BLaER1 (cell line): ENCODE measurements around the gene AP2B1.

Experiments used
- H3K27ac ChIP-seq: shearing (Covaris generic); formaldehyde crosslinking; 2 replicates; pipeline ENCODE4 v1.8.1; 2022
- H3K27me3 ChIP-seq: shearing (Covaris generic); formaldehyde crosslinking; 2 replicates; pipeline ENCODE4 v1.8.1; 2022
- H3K36me3 ChIP-seq: shearing (Covaris generic); formaldehyde crosslinking; 2 replicates; pipeline ENCODE4 v1.8.1; 2022
- H3K4me1 ChIP-seq: shearing (Covaris generic); formaldehyde crosslinking; 2 replicates; pipeline ENCODE4 v1.8.1; 2022
- H3K4me2 ChIP-seq: shearing (Covaris generic); formaldehyde crosslinking; 2 replicates; pipeline ENCODE4 v1.8.1; 2022
- H3K4me3 ChIP-seq: shearing (Covaris generic); formaldehyde crosslinking; 2 replicates; pipeline ENCODE4 v1.8.1; 2022
- H3K9ac ChIP-seq: shearing (Covaris generic); formaldehyde crosslinking; 2 replicates; pipeline ENCODE4 v1.8.1; 2022
- H3K9me3 ChIP-seq: shearing (Covaris generic); formaldehyde crosslinking; 2 replicates; pipeline ENCODE4 v1.8.1; 2022
- H4K20me1 ChIP-seq: shearing (Covaris generic); formaldehyde crosslinking; 2 replicates; pipeline ENCODE4 v1.8.1; 2022
- Cebpa-rat ChIP-seq: shearing (Covaris generic); IDR thresholded peaks from 2 replicates; pipeline ENCODE4 v1.8.1; 2022

The AP2B1 gene

GRCh38 chr17:35660902-35661301, 73.8 kb downstream of the AP2B1 start:
- Histone ChIP-seq H3K36me3 (peaks cover 93% of the 10 kb centered on the region), H3K9me3 (no peaks in the 10 kb centered on the region), H3K4me2 (no peak overlapping the region)

GRCh38 chr17:35664685-35665084, 77.6 kb downstream of the AP2B1 start:
- H3K9me3 ChIP-seq: no peaks in the 10 kb centered on the region

More at GRCh38 chr17:35660902-35661301, 73.8 kb downstream of the AP2B1 start:
- no peak overlapping the region for H3K27ac ChIP-seq
- no peak for TF ChIP-seq Cebpa-rat
- H3K4me3 ChIP-seq: no peak overlapping the region
- H4K20me1 ChIP-seq: 0 out of 2 replicates have a peak, but pooled peaks cover 11% of the 10 kb centered on the region
- no peaks in the 10 kb centered on the region for H3K27me3 ChIP-seq
- H3K4me1 ChIP-seq: no peaks in the 10 kb centered on the region
- no peak overlapping the region for H3K9ac ChIP-seq

GRCh38 chr17:35665662-35666061, 78.5 kb downstream of the AP2B1 start:
- Histone ChIP-seq H3K4me2 (no peak overlapping the region), H3K9me3 (no peaks in the 10 kb centered on the region), H3K27me3 (no peaks in the 10 kb centered on the region), H3K27ac (no peak overlapping the region), H3K9ac (no peak overlapping the region), H4K20me1 (0 out of 2 replicates have a peak, but pooled peaks cover 11% of the 10 kb centered on the region), H3K36me3 (peaks cover 90% of the 10 kb centered on the region), H3K4me3 (no peak overlapping the region), H3K4me1 (no peaks in the 10 kb centered on the region)
- TF ChIP-seq Cebpa-rat: no peak

More at GRCh38 chr17:35664685-35665084, 77.6 kb downstream of the AP2B1 start:
- Histone ChIP-seq H3K27ac (no peak overlapping the region), H3K9ac (no peak overlapping the region), H3K4me3 (no peak overlapping the region), H3K4me2 (no peak overlapping the region), H4K20me1 (0 out of 2 replicates have a peak, but pooled peaks cover 11% of the 10 kb centered on the region), H3K36me3 (peaks cover 90% of the 10 kb centered on the region), H3K27me3 (no peaks in the 10 kb centered on the region), H3K4me1 (no peaks in the 10 kb centered on the region)
- TF ChIP-seq Cebpa-rat: no peak

- no peaks in the 10 kb centered on the region for H3K9me3 ChIP-seq
- no peak overlapping the region for H3K4me2 ChIP-seq
- no peak overlapping the region for H3K9ac ChIP-seq
- H3K4me3 ChIP-seq: no peak overlapping the region
- H3K27ac ChIP-seq: no peak overlapping the region
- H3K4me1 ChIP-seq: no peaks in the 10 kb centered on the region
- TF ChIP-seq Cebpa-rat: no peak
- H3K27me3 ChIP-seq: no peaks in the 10 kb centered on the region
- H3K36me3 ChIP-seq: peaks cover 90% of the 10 kb centered on the region
- H4K20me1 ChIP-seq: 0 out of 2 replicates have a peak, but pooled peaks cover 11% of the 10 kb centered on the region
Observed at GRCh38 chr17:35666070-35666469, 78.9 kb downstream of the AP2B1 start.

- Histone ChIP-seq H4K20me1 (0 out of 2 replicates have a peak, but pooled peaks cover 11% of the 10 kb centered on the region), H3K4me2 (no peak overlapping the region), H3K36me3 (peaks cover 91% of the 10 kb centered on the region), H3K4me3 (no peak overlapping the region), H3K4me1 (no peaks in the 10 kb centered on the region), H3K9me3 (no peaks in the 10 kb centered on the region), H3K27ac (no peak overlapping the region), H3K9ac (no peak overlapping the region), H3K27me3 (no peaks in the 10 kb centered on the region)
- TF ChIP-seq Cebpa-rat: no peak
Observed at GRCh38 chr17:35666967-35667532, 79.9 kb downstream of the AP2B1 start.

- peaks cover 90% of the 10 kb centered on the region for H3K36me3 ChIP-seq
Observed at GRCh38 chr17:35668802-35669201, 81.7 kb downstream of the AP2B1 start.

GRCh38 chr17:35674552-35674951, 87.4 kb downstream of the AP2B1 start:
- Histone ChIP-seq H3K27ac (no peak overlapping the region), H3K4me3 (no peak overlapping the region), H3K4me2 (no peak overlapping the region), H3K4me1 (no peaks in the 10 kb centered on the region), H3K36me3 (peaks cover 77% of the 10 kb centered on the region), H4K20me1 (0 out of 2 replicates have a peak, but pooled peaks cover 4% of the 10 kb centered on the region), H3K9me3 (no peaks in the 10 kb centered on the region), H3K27me3 (no peaks in the 10 kb centered on the region), H3K9ac (no peak overlapping the region)
- TF ChIP-seq Cebpa-rat: no peak

More at GRCh38 chr17:35668802-35669201, 81.7 kb downstream of the AP2B1 start:
- no peak overlapping the region for H3K4me2 ChIP-seq
- H3K9ac ChIP-seq: no peak overlapping the region
- no peak for TF ChIP-seq Cebpa-rat
- H3K27ac ChIP-seq: no peak overlapping the region
- no peaks in the 10 kb centered on the region for H3K27me3 ChIP-seq
- H3K4me1 ChIP-seq: no peaks in the 10 kb centered on the region
- no peaks in the 10 kb centered on the region for H3K9me3 ChIP-seq
- H4K20me1 ChIP-seq: 0 out of 2 replicates have a peak, but pooled peaks cover 4% of the 10 kb centered on the region
- H3K4me3 ChIP-seq: no peak overlapping the region

GRCh38 chr17:35676441-35676840, 89.3 kb downstream of the AP2B1 start:
- TF ChIP-seq Cebpa-rat: no peak
- Histone ChIP-seq H3K4me2 (no peak overlapping the region), H3K9me3 (no peaks in the 10 kb centered on the region), H3K36me3 (peaks cover 77% of the 10 kb centered on the region), H3K4me3 (no peak overlapping the region), H3K4me1 (no peaks in the 10 kb centered on the region), H3K27ac (no peak overlapping the region), H3K27me3 (no peaks in the 10 kb centered on the region), H3K9ac (no peak overlapping the region), H4K20me1 (0 out of 2 replicates have a peak, but pooled peaks cover 4% of the 10 kb centered on the region)

GRCh38 chr17:35679007-35679682, 92.0 kb downstream of the AP2B1 start:
- H3K4me1 ChIP-seq: no peaks in the 10 kb centered on the region
- H3K9ac ChIP-seq: no peak overlapping the region
- H3K4me3 ChIP-seq: no peak overlapping the region
- 0 out of 2 replicates have a peak, but pooled peaks cover 4% of the 10 kb centered on the region for H4K20me1 ChIP-seq
- no peak overlapping the region for H3K27ac ChIP-seq
- peaks cover 79% of the 10 kb centered on the region for H3K36me3 ChIP-seq
- TF ChIP-seq Cebpa-rat: no peak
- no peak overlapping the region for H3K4me2 ChIP-seq
- H3K27me3 ChIP-seq: no peaks in the 10 kb centered on the region
- no peaks in the 10 kb centered on the region for H3K9me3 ChIP-seq

- no peak for TF ChIP-seq Cebpa-rat
- Histone ChIP-seq H3K36me3 (peaks cover 97% of the 10 kb centered on the region), H3K9ac (no peak overlapping the region), H3K4me3 (no peak overlapping the region), H3K27me3 (no peaks in the 10 kb centered on the region), H4K20me1 (no peaks in the 10 kb centered on the region), H3K4me2 (no peak overlapping the region), H3K4me1 (no peaks in the 10 kb centered on the region), H3K27ac (no peak overlapping the region), H3K9me3 (no peaks in the 10 kb centered on the region)
Observed at GRCh38 chr17:35683591-35683990, 96.5 kb downstream of the AP2B1 start.
